ENCODE data around the gene GTPBP4. TPM values are rescaled to one million over a fixed set of nuclear protein-coding genes. Genes with fewer than 3 reads are reported as not detected.

The GTPBP4 gene
- polyA plus RNA-seq, 1 donor (not counting 4 experiments of a cell fraction or from before 2014, with no cell fraction given), result 70.4 TPM

- Histone ChIP-seq H4K20me1 (ENCODE audit: control insufficient read depth, extremely low read depth, insufficient read depth, low read length) (peaks cover 34% of the 10 kb centered on the region), H3K36me3 (ENCODE audit: control insufficient read depth in 2 of 2, extremely low read depth in 1 of 2, insufficient read depth in 2 of 2, low read length in 2 of 2) (peaks cover 18 to 27% of the 10 kb centered on the region in 2 experiments), H3K4me1 (ENCODE audit: control insufficient read depth, extremely low read depth, insufficient read depth, low read length) (peaks cover 15% of the 10 kb centered on the region), H3K9me3 (ENCODE audit: control insufficient read depth, low read depth, low read length) (no peaks in the 10 kb centered on the region), H3K9me1 (ENCODE audit: control insufficient read depth, extremely low read depth, insufficient read depth, low read length) (no peaks in the 10 kb centered on the region), H2AFZ (ENCODE audit: control insufficient read depth, low read length) (no peak overlapping the region), H3K27me3 (ENCODE audit: control insufficient read depth, extremely low read depth, insufficient read depth, low read length) (no peaks in the 10 kb centered on the region), H3K79me2 (ENCODE audit: control insufficient read depth, insufficient read depth, low read length) (peaks cover 45% of the 10 kb centered on the region), H3K27ac (ENCODE audit: control insufficient read depth, insufficient read depth, low read length) (no peak overlapping the region), H3K4me3 (ENCODE audit: control insufficient read depth in 2 of 3, extremely low read depth in 1 of 3, insufficient read depth in 2 of 3, low read depth in 1 of 3, low read length in 3 of 3) (no peak overlapping the region), H3K4me2 (ENCODE audit: control insufficient read depth, extremely low read depth, insufficient read depth, low read depth, low read length) (no peak overlapping the region), H3K9ac (ENCODE audit: control insufficient read depth, extremely low read depth, insufficient read depth, low read length) (no peak overlapping the region)
- no peak for FAIRE-seq
- DNase-seq (ENCODE audit: low read depth, low spot score), result no peak
- no peak for TF ChIP-seq CTCF (optimal IDR thresholded peaks at IDR 0.05 in 1 of 3, IDR thresholded peaks at IDR 0.05 in 1 of 3, conservative IDR thresholded peaks at IDR 0.05 in 1 of 3; ENCODE audit: extremely low read depth in 1 of 3, insufficient read depth in 2 of 3, low read length in 3 of 3)
- no peak for TF ChIP-seq EZH2 (IDR thresholded peaks at IDR 0.05; ENCODE audit: low read length)
- dilution Hi-C loops (cut with MboI; ENCODE audit: extremely low pct_ligation_motif_present, low sequenced_read_pairs), result no loop called here
Measured at GRCh38 chr10:1044146-1044545, 55.9 kb downstream of the GTPBP4 start.

GRCh38 chr10:1044964-1045363 is 56.7 kb downstream of the GTPBP4 start:
- Histone ChIP-seq H4K20me1 (ENCODE audit: control insufficient read depth, extremely low read depth, insufficient read depth, low read length) (peaks cover 34% of the 10 kb centered on the region), H3K9me3 (ENCODE audit: control insufficient read depth, low read depth, low read length) (no peaks in the 10 kb centered on the region), H3K27me3 (ENCODE audit: control insufficient read depth, extremely low read depth, insufficient read depth, low read length) (no peaks in the 10 kb centered on the region), H3K79me2 (ENCODE audit: control insufficient read depth, insufficient read depth, low read length) (peaks cover 48% of the 10 kb centered on the region), H3K27ac (ENCODE audit: control insufficient read depth, insufficient read depth, low read length) (no peak overlapping the region), H3K9ac (ENCODE audit: control insufficient read depth, extremely low read depth, insufficient read depth, low read length) (no peak overlapping the region), H2AFZ (ENCODE audit: control insufficient read depth, low read length) (no peak overlapping the region), H3K4me2 (ENCODE audit: control insufficient read depth, extremely low read depth, insufficient read depth, low read depth, low read length) (no peak overlapping the region), H3K4me1 (ENCODE audit: control insufficient read depth, extremely low read depth, insufficient read depth, low read length) (peaks cover 15% of the 10 kb centered on the region), H3K9me1 (ENCODE audit: control insufficient read depth, extremely low read depth, insufficient read depth, low read length) (no peaks in the 10 kb centered on the region), H3K36me3 (ENCODE audit: control insufficient read depth in 2 of 2, extremely low read depth in 1 of 2, insufficient read depth in 2 of 2, low read length in 2 of 2) (peaks cover 18 to 27% of the 10 kb centered on the region in 2 experiments), H3K4me3 (ENCODE audit: control insufficient read depth in 2 of 3, extremely low read depth in 1 of 3, insufficient read depth in 2 of 3, low read depth in 1 of 3, low read length in 3 of 3) (no peak overlapping the region)
- DNase-seq (ENCODE audit: low read depth, low spot score) (no peak), FAIRE-seq (no peak)
- TF ChIP-seq CTCF (optimal IDR thresholded peaks at IDR 0.05 in 1 of 3, IDR thresholded peaks at IDR 0.05 in 1 of 3, conservative IDR thresholded peaks at IDR 0.05 in 1 of 3; ENCODE audit: extremely low read depth in 1 of 3, insufficient read depth in 2 of 3, low read length in 3 of 3) (no peak), EZH2 (IDR thresholded peaks at IDR 0.05; ENCODE audit: low read length) (no peak)
- dilution Hi-C loops (cut with MboI; ENCODE audit: extremely low pct_ligation_motif_present, low sequenced_read_pairs), result no loop called here
